GM12878 (cell line): Measurements from ENCODE around the gene RASSF4. TPM values are rescaled to one million over a fixed set of nuclear protein-coding genes. Genes with fewer than 3 reads are reported as not detected.

ENCODE experiments used
- ATAC-seq: fragments of 200-7000 bp; cut with Tn5 transposase; 3 replicates; pipeline ENCODE4 v1.9.1; 2020; ENCODE audit warnings: mild to moderate bottlenecking, moderate library complexity
- BruUV-seq: library from RNA; stranded (reverse); fragments of 400-500 nt; replicated peaks from 2 replicates; lab custom pipeline; 2021; lab: Mats Ljungman, UMichigan
- CTCF ChIA-PET: fragments of 300-600 bp; sonication (Branson Sonifier 250); formaldehyde crosslinking; extraction: SDS; loops from one replicate; lab custom pipeline; 2021; ENCODE audit warnings: inconsistent platforms; lab: Yijun Ruan, JAX
- POLR2A ChIA-PET: fragments of 350-600 bp; formaldehyde crosslinking; extraction: SDS; loops from one replicate; lab custom pipeline; 2021; ENCODE audit warnings: inconsistent platforms; lab: Charles Lee
- RAD21 ChIA-PET: fragments of 300-600 bp; sonication (Branson Sonifier 250); formaldehyde crosslinking; loops from one replicate; lab custom pipeline; 2023; ENCODE audit warnings: antibody characterized with exemption; ENCODE audit not compliant: unreplicated experiment; lab: Charles Lee
- SMC1A ChIA-PET: fragments of 300-600 bp; sonication (Branson Sonifier 250); formaldehyde crosslinking; loops from one replicate; lab custom pipeline; 2023; ENCODE audit not compliant: unreplicated experiment, uncharacterized antibody; lab: Charles Lee
- DNase-seq: peaks from one replicate; pipeline ENCODE4 v3.0.0-alpha.2; 2011; ENCODE audit warnings: low read depth, low spot score
- FAIRE-seq: peaks from 3 replicates; lab custom pipeline; 2011; peaks lifted over from hg19 to GRCh38; lab: Jason Lieb, UNC
- H2AFZ ChIP-seq: 2 replicates; pipeline ENCODE4 v1.6.0; 2011; ENCODE audit warnings: low read depth, low read length, control low read depth; ENCODE audit not compliant: control insufficient read depth
- H3K27ac ChIP-seq: 2 replicates; pipeline ENCODE4 v1.5.1; 2011; ENCODE audit warnings: control low read depth; ENCODE audit not compliant: control insufficient read depth, insufficient read depth
- H3K27me3 ChIP-seq, 2 experiments: replicated peaks in 1 of 2; 2 replicates each; pipeline versions ENCODE4 v1.6.0 to v1.6.1; 2011; ENCODE audit warnings: low read length in 1 of 2; ENCODE audit not compliant: control insufficient read depth in 2 of 2, insufficient read depth in 2 of 2
- H3K36me3 ChIP-seq, 2 experiments: 2 replicates each; pipeline ENCODE4 v1.5.1; 2011; ENCODE audit warnings: low read length in 1 of 2; ENCODE audit not compliant: control insufficient read depth in 2 of 2, insufficient read depth in 2 of 2
- H3K4me1 ChIP-seq: 2 replicates; pipeline ENCODE4 v1.6.1; 2011; ENCODE audit warnings: mild to moderate bottlenecking, low read length, moderate library complexity, mixed read lengths; ENCODE audit not compliant: control insufficient read depth, insufficient read depth
- H3K4me2 ChIP-seq: 2 replicates; pipeline ENCODE4 v1.6.0; 2011; ENCODE audit warnings: control low read depth; ENCODE audit not compliant: control insufficient read depth, insufficient read depth
- H3K4me3 ChIP-seq: fragments of 200-600 bp; sonication (generic); 2 replicates; pipeline ENCODE4 v1.5.1; 2016
- H3K79me2 ChIP-seq: 2 replicates; pipeline ENCODE4 v1.6.0; 2011; ENCODE audit warnings: low read length; ENCODE audit not compliant: control insufficient read depth, insufficient read depth
- H3K9ac ChIP-seq: 2 replicates; pipeline ENCODE4 v1.8.0; 2011; ENCODE audit warnings: low read length, control low read depth, mixed read lengths; ENCODE audit not compliant: control insufficient read depth, insufficient read depth
- H3K9me3 ChIP-seq: replicated peaks from 3 replicates; pipeline ENCODE4 v1.5.1; 2011; ENCODE audit warnings: mild to moderate bottlenecking, low read length; ENCODE audit not compliant: control insufficient read depth, insufficient read depth
- H4K20me1 ChIP-seq: 2 replicates; pipeline ENCODE4 v1.6.0; 2011; ENCODE audit not compliant: control insufficient read depth, insufficient read depth
- CBX3 ChIP-seq: fragments of 200-600 bp; sonication (generic); IDR thresholded peaks from 2 replicates; pipeline ENCODE4 v1.6.1; 2016; ENCODE audit warnings: low read depth, borderline replicate concordance
- EED ChIP-seq: sonication (generic); IDR thresholded peaks from 2 replicates; pipeline ENCODE4 v1.6.1; 2016; ENCODE audit warnings: antibody characterized with exemption, low read depth
- HDAC2 ChIP-seq: fragments of 200-600 bp; sonication (generic); IDR thresholded peaks from 2 replicates; pipeline ENCODE4 v1.6.1; 2017
- IKZF2 ChIP-seq, 2 experiments: fragments of 450-650 bp; IDR thresholded peaks; 2 replicates each; pipeline ENCODE4 v1.6.1; 2017; ENCODE audit warnings: mild to moderate bottlenecking in 2 of 2, moderate library complexity in 2 of 2
- MYB ChIP-seq: fragments of 150-350 bp; IDR thresholded peaks from 2 replicates; pipeline ENCODE4 v1.6.1; 2014; ENCODE audit warnings: mild to moderate bottlenecking, low read depth, low read length, borderline replicate concordance
- NR2C2 ChIP-seq: IDR thresholded peaks from 2 replicates; pipeline ENCODE4 v1.6.1; 2011; ENCODE audit warnings: borderline replicate concordance, low read depth; ENCODE audit not compliant: control insufficient read depth, insufficient read length
- SIX5 ChIP-seq: IDR thresholded peaks from 2 replicates; pipeline ENCODE4 v1.6.1; 2011; ENCODE audit warnings: mild to moderate bottlenecking, low read depth, low read length, moderate library complexity; ENCODE audit not compliant: severe bottlenecking
- SMC3 ChIP-seq: IDR thresholded peaks from 2 replicates; pipeline ENCODE4 v1.6.1; 2011; ENCODE audit warnings: low read length, improper control_type of control experiment, borderline replicate concordance
- ZNF274 ChIP-seq: IDR thresholded peaks from one replicate; pipeline ENCODE4 v1.8.0; 2011; ENCODE audit not compliant: insufficient read length, insufficient read depth
- WGBS: methylation state at CpG from one replicate; pipeline ENCODE4 v1.1.6; 2016; ENCODE audit warnings: low lambda C conversion rate; ENCODE audit not compliant: insufficient replicate concordance, insufficient coverage; ENCODE audit errors: missing lambda C conversion rate; 5-methylcytosine and 5-hydroxymethylcytosine counted together
- in situ Hi-C: fragments of 300-500 bp; cut with MboI; formaldehyde crosslinking; loops from 9 replicates; pipeline ENCODE4 v1.14.3; 2018; ENCODE audit warnings: mixed read lengths
- intact Hi-C: fragments of 100-400 bp; cut with micrococcal nuclease; formaldehyde crosslinking; loops from one replicate; pipeline ENCODE4 v1.14.2; 2022; ENCODE audit not compliant: unreplicated experiment
- polyA plus RNA-seq, 11 experiments: library from polyadenylated mRNA; depleted of rRNA in 4 of 11; unstranded in 6 of 11; stranded (reverse) in 5 of 11; fragments of >200 nt; fragmentation: Nextera tagmentation in 4 of 11; fragmentation: Illumina TruSeq in 1 of 11; extraction: Ambion mirVana in 4 of 11; extraction: Trizol in 1 of 11; gene quantifications; 1 replicate in 1 of 11; 2 replicates in 10 of 11; pipeline versions ENCODE4 v1.2.1 to v1.2.3, GENCODE V29; 2011 to 2016; ENCODE audit warnings: inconsistent platforms in 2 of 11, missing spikeins in 2 of 11, low read depth in 1 of 11
- total RNA-seq, 4 experiments: library from RNA; depleted of rRNA in 3 of 4; stranded (reverse); fragments of >200 nt in 3 of 4; fragmentation: Illumina TruSeq in 1 of 4; extraction: Trizol in 1 of 4; gene quantifications; 2 replicates each; pipeline versions ENCODE4 v1.2.1 to v1.2.3, GENCODE V29; 2013 to 2021
- TF ChIP-seq, protein P1 (sequence below): IDR thresholded peaks from 2 replicates; pipeline ENCODE4 v1.6.1; 2012; ENCODE audit warnings: low read depth, low read length, improper control_type of control experiment
- TF ChIP-seq, protein P2 (sequence below): fragments of 450-650 bp; IDR thresholded peaks from 2 replicates; pipeline ENCODE4 v1.6.1; 2017; ENCODE audit warnings: mild to moderate bottlenecking, low read depth, inconsistent platforms; ENCODE audit not compliant: poor library complexity, severe bottlenecking

The RASSF4 gene
- total and polyA plus RNA-seq, 10 of the 15 experiments (the other 5 are each of a cell fraction or from before 2014, with no cell fraction given): 3.7 to 71.1 (median 16.8) TPM

DNA sequence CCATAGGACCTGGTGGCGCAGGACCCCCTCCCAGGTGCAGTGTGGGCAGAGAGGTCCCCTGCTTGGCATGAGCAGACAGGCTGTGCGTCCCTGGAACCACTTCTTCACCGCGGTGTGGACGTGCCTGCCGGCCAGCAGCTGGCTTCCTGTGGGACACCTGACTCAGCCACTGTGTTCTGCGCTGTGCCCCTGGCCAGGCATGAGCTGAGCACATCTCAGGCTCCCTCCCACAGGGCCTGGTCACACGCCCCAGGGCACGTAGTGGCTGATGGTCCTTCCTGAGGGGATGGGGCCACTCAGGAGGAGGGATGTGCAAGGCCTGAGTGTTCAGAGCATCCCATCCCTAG, 22.5 kb downstream of the RASSF4 start:
- ChIA-PET SMC1A (interaction anchor here (5.2 kb wide), 1 partner anchor 49 kb away, joined by 40 read pairs; no protein-coding TSS in a partner anchor), RAD21 (interaction anchor here (7.7 kb wide), 1 partner anchor 17 kb away, joined by 124 read pairs; no protein-coding TSS in a partner anchor), POLR2A (interaction anchor here (7.4 kb wide), 1 partner anchor 17 kb away, joined by 110 read pairs; no protein-coding TSS in a partner anchor), CTCF (interaction anchor here (10.1 kb wide), 1 partner anchor 50 kb away, joined by 181 read pairs; no protein-coding TSS in a partner anchor)
- no peak overlapping the region for H3K4me2 ChIP-seq
- no peak for FAIRE-seq
- TF ChIP-seq SIX5 (no peak), HDAC2 (no peak), MYB (no peak), EED (no peak)
- TF ChIP-seq, protein P1, sequence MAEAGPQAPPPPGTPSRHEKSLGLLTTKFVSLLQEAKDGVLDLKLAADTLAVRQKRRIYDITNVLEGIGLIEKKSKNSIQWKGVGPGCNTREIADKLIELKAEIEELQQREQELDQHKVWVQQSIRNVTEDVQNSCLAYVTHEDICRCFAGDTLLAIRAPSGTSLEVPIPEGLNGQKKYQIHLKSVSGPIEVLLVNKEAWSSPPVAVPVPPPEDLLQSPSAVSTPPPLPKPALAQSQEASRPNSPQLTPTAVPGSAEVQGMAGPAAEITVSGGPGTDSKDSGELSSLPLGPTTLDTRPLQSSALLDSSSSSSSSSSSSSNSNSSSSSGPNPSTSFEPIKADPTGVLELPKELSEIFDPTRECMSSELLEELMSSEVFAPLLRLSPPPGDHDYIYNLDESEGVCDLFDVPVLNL: no peak
- H3K27me3 ChIP-seq: no peaks in the 10 kb centered on the region
- no peak overlapping the region for H3K27ac ChIP-seq
- intact Hi-C loops (no loop called here), in situ Hi-C loops (no loop called here)
- no TSS peak for BruUV-seq
- H3K4me1 ChIP-seq: peaks cover 35% of the 10 kb centered on the region
- peaks cover 8% of the 10 kb centered on the region for H3K79me2 ChIP-seq
- WGBS: 54% methylated on average over 9 of the region's 9 CpGs
- H4K20me1 ChIP-seq: no peaks in the 10 kb centered on the region
- H3K36me3 ChIP-seq: peaks cover 3 to 4% of the 10 kb centered on the region in 2 experiments; a peak in 3 of 4 replicates
- no peak overlapping the region for H3K9ac ChIP-seq
- no peak overlapping the region for H2AFZ ChIP-seq
- H3K9me3 ChIP-seq: no peaks in the 10 kb centered on the region
- H3K4me3 ChIP-seq: no peak overlapping the region
- no peak for ATAC-seq
- no peak for DNase-seq

- DNase-seq (no peak), FAIRE-seq (no peak), ATAC-seq (no peak)
- Histone ChIP-seq H3K36me3 (peaks cover 3 to 4% of the 10 kb centered on the region in 2 experiments; a peak in 3 of 4 replicates), H3K27me3 (no peaks in the 10 kb centered on the region), H3K9me3 (no peaks in the 10 kb centered on the region), H3K27ac (no peak overlapping the region), H3K4me2 (no peak overlapping the region), H3K79me2 (peaks cover 6% of the 10 kb centered on the region), H2AFZ (no peak overlapping the region; the same call in 1 of the 2 replicates), H3K4me1 (peaks cover 35% of the 10 kb centered on the region), H4K20me1 (no peaks in the 10 kb centered on the region), H3K4me3 (no peak overlapping the region), H3K9ac (no peak overlapping the region)
- 40% methylated on average over 7 of the region's 9 CpGs for WGBS
- SMC1A ChIA-PET: no interaction called here
- CTCF ChIA-PET: interaction anchor here (10.1 kb wide), 1 partner anchor 50 kb away, joined by 181 read pairs; no protein-coding TSS in a partner anchor
- TF ChIP-seq NR2C2: no peak
- TF ChIP-seq CBX3: no peak
- no peak for TF ChIP-seq SMC3
- TF ChIP-seq, protein P2, sequence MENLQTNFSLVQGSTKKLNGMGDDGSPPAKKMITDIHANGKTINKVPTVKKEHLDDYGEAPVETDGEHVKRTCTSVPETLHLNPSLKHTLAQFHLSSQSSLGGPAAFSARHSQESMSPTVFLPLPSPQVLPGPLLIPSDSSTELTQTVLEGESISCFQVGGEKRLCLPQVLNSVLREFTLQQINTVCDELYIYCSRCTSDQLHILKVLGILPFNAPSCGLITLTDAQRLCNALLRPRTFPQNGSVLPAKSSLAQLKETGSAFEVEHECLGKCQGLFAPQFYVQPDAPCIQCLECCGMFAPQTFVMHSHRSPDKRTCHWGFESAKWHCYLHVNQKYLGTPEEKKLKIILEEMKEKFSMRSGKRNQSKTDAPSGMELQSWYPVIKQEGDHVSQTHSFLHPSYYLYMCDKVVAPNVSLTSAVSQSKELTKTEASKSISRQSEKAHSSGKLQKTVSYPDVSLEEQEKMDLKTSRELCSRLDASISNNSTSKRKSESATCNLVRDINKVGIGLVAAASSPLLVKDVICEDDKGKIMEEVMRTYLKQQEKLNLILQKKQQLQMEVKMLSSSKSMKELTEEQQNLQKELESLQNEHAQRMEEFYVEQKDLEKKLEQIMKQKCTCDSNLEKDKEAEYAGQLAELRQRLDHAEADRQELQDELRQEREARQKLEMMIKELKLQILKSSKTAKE: no peak
- no peak for TF ChIP-seq IKZF2 (IDR thresholded peaks at IDR 0.05)
- no peak for TF ChIP-seq ZNF274
- POLR2A ChIA-PET: interaction anchor here (7.4 kb wide), 1 partner anchor 17 kb away, joined by 110 read pairs; no protein-coding TSS in a partner anchor
- intact Hi-C loops: no loop called here
- RAD21 ChIA-PET: interaction anchor here (7.7 kb wide), 1 partner anchor 17 kb away, joined by 124 read pairs; no protein-coding TSS in a partner anchor
- in situ Hi-C loops: no loop called here
- no TSS peak for BruUV-seq
Measured at GRCh38 chr10:44982496-44982895, 22.9 kb downstream of the RASSF4 start.
